G401 (cell line): ENCODE data around the gene USP34. TPM values are rescaled to one million over a fixed set of nuclear protein-coding genes. Genes with fewer than 3 reads are reported as not detected.
A peak's percentile ranks its signal among the peaks of the same experiment; 100 is the strongest.

Experiments used
- DNase-seq: peaks from one replicate; pipeline ENCODE4 v3.0.0-alpha.2; 2015; ENCODE audit warnings: low spot score
- in situ Hi-C: cut with HindIII; loops from 2 replicates; pipeline ENCODE4 v1.10.0; 2016; ENCODE audit warnings: low sequenced_read_pairs, mixed read lengths
- total RNA-seq: library from RNA; depleted of rRNA; stranded (reverse); fragments of >200 nt; shearing (Covaris generic); gene quantifications from 2 replicates; pipeline ENCODE4 v1.2.3, GENCODE V29; 2014

Gene USP34
- total RNA-seq, 1 experiment from 2014 or later = 117 TPM

DNA sequence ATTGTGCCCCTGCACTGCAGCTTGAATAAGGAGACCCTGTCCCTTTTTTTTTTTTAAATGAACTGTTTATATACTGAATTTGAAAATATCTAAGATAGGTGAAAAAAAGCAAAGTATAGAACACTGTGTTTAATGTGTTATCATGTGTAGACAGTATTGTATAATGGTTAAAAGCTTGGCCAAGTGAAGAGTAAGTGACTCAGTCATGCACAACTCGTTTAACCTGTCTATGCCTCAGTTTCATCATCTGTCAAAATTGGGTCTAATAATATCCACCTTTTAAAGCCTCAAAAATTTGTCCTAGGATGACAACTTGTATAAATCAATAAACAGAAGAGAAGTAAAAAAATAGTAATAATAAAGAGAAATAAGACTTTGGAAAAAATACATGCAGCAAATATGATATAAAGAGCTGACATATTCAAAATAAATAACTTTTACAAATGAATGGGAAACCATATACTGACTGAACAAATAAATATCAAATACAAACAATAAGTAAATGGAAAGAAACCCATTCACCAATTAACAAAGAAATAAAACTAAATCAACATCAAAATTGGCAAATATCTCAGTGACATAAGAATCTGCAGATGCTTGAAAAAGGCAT, 195.2 kb downstream of the USP34 start:
- in situ Hi-C loops = no loop called here
- DNase-seq = no peak

GRCh38 chr2:61272421-61273070, 198.3 kb downstream of the USP34 start:
- in situ Hi-C loops = no loop called here
- DNase-seq = no peak

GRCh38 chr2:61268249-61268648, 202.6 kb downstream of the USP34 start:
- DNase-seq = no peak
- in situ Hi-C loops = no loop called here

GRCh38 chr2:61266632-61267505, 204.0 kb downstream of the USP34 start:
- no peak for DNase-seq
- in situ Hi-C loops = no loop called here

- DNase-seq = no peak
- in situ Hi-C loops = no loop called here
Measured at GRCh38 chr2:61263830-61264229, 207.1 kb downstream of the USP34 start.

- in situ Hi-C loops = no loop called here
Measured at GRCh38 chr2:61262699-61263098, 208.2 kb downstream of the USP34 start.

GRCh38 chr2:61257446-61257845, 213.4 kb downstream of the USP34 start:
- in situ Hi-C loops = no loop called here

More at GRCh38 chr2:61262699-61263098, 208.2 kb downstream of the USP34 start:
- DNase-seq = no peak

DNA sequence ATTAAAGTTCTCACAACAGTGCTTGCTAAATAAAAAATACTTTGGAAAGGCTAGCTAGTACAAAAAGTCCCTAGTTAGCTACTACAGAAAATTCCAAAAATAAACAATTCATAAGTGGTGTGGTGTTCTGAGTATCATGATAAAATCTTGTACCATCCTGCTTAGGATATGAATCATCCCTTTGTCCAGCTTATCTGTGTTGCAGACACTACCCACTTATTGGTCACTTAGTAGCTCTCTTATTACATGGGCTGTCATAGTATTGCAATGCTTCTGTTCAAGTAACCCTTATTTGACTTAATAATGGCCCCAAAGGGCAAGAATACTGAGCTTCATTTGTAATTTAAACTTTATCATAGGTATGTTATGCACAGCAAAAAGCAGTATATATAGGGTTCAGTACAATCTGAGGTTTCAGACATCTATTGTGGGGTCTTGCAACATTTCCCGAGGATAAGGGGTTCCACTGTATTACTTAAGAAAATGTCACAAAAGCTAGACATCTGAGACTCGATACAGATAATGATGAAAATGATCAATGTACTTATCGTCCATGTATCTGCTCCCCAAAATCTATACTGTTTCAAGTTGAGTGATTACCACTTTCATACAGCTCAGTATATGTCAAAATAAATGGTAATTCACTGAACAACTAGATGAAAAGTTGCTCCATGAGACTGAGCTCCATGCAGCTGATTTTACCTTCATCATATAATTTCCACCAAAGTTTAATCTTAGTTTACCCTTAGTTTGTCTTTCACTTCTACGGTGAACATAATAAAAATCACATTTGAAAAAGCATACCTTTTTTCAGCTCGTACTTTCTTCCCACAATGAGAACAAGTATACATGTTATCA, 215.1 kb downstream of the USP34 start:
- in situ Hi-C loops = no loop called here
- no peak for DNase-seq

More at GRCh38 chr2:61257446-61257845, 213.4 kb downstream of the USP34 start:
- DNase-seq = no peak

DNA sequence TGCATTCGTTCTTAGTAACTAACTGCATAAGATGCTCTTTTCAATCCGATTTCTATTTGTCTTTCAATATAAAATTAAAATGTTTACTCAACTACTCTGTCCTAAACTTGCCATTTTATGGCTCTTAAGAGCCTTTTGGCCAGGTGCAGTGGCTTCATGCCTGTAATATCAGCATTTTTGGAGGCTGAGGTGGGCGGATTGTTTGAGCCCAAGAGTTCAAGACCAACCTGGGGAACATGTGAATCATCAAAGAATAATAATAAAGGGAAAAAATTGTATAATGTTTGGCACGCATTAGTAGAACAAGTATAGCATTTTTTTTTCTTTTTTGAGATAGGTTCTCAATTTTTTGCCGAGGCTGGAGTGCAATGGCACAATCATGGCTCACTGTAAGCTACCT, 216.4 kb downstream of the USP34 start:
- DNase-seq = no peak
- in situ Hi-C loops = no loop called here

DNA sequence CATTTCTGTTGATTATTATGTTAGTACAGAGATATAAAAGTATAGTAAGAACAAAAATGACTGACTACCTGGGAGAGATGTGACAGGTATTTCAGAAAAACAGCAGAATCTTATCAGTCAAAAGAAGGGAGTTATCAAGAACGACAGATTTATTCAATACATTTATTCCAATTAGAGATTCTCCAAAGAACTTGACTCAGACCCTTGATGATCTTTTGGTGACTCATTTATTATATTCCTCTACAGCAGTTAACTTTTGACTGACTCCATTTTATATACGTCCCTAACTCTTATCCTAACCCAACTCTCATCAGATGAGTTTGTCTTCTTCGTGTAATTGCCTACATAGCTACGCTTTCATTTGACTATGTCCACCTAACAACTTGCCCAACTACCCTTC, 217.8 kb downstream of the USP34 start:
- in situ Hi-C loops = no loop called here
- no peak for DNase-seq

GRCh38 chr2:61252031-61252430, 218.9 kb downstream of the USP34 start:
- no peak for DNase-seq
- in situ Hi-C loops = no loop called here

- DNase-seq = peak; percentile 59
- in situ Hi-C loops = no loop called here
Measured at GRCh38 chr2:61249521-61250071, 221.3 kb downstream of the USP34 start.

DNA sequence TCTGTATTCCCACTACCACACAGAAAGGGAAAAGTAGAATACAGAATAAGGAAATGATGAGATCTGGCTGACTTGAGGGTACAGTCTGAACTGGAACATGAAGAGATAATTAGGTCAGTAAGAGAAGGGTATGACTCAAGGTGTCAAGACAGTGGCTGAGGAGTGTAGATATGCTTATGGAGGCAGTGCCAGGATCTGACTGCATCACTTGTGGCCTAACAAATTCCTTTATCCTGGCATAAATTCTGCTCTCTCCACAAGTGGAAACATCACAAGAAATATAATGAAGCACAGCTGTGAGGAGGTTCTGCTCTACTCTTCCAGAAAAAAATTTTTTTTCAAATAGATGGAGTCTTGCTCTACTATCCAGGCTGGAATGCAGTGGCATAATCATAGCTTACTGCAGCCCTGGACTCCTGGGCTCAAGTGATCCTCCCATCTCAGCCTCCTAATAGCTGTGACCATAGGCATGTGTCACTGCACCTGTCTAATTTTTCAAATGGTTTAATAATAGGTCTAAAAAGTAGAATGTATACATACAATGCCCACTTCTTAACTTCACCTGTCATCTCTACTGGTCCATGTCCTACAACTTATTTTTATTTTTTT, 223.6 kb downstream of the USP34 start:
- DNase-seq = no peak
- in situ Hi-C loops = no loop called here

DNA sequence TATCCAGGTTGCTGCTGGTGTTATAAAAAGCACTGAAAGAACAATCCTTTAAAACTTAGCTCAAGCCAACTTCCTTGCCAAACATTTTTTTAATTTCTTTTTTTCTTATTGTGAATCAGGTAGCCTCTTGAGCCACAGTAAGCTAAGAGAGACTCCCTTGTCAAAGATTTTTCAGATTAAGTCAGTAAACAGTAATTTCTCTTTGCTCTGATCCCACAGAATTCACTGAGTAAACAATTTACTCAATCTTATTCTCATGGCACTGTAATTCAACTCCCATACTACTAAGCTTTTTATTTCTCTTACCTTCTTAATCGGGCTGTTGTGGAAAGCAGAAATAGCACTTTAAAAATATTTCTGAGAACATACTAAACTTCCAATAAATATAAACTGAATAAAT, 226.2 kb downstream of the USP34 start:
- in situ Hi-C loops = no loop called here

DNA sequence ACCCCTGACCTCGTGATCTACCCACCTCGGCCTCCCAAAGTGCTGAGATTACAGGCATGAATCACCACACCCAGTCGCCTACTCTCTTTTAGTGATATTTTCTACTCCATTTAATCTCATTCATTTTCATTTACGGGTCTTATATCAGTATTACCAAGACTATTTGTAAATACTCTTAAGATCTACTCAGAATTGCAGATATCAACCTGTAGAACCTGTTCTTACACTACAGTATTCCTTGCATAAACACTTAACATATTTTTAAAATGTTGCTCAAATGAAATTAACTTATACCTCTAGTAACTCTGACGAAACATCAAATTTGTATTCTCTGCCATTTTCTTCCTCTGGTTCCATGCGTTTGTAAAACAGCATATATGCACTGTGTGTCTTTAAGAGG, 229.6 kb downstream of the USP34 start:
- DNase-seq = no peak
- in situ Hi-C loops = no loop called here

More for the DNA sequence above, 226.2 kb downstream of the USP34 start:
- no peak for DNase-seq

GRCh38 chr2:61238219-61239012, 232.5 kb downstream of the USP34 start:
- in situ Hi-C loops = no loop called here
- no peak for DNase-seq

DNA sequence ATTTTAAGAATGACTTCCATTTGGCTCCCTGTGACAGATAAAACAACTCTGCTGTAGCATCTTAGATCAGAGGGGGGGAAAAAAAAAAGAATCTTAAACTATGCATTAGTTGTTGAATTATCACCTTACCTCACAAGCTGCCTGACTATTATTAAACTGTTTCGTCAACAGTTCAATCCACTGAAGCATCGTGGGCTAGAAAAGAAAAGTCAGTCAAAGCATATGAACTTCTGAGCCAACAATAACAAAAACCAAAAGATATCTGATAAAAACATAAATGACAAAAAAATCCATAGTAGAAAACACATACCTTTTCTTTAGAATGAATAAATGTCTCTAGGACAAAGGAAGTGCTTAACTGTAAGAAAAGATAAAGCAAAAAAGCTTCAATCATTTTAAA, 235.2 kb downstream of the USP34 start:
- in situ Hi-C loops = no loop called here
- DNase-seq = no peak

DNA sequence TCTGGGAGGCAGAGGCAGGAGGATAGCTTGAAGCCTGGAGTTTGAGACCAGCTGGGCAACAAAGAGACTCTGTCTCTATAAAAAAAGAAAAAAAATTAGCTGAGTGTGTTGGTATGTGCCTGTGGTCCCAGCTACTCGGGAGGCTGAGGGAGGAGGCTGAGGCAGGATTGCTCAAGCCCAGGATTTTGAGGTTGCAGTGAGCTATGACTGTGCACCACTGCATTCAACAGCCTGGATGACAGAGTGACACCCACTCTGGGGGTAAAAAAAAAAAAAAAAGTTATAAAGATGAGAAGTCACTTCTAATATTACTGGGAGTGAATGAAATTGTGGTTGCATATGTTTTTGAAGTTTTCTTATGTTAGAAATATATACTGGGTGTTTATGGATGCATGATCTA, 237.3 kb downstream of the USP34 start:
- no peak for DNase-seq
- in situ Hi-C loops = no loop called here
